Keratinocyte (primary cell): ENCODE results near the gene IKZF1.

Experiments
- EZH2 ChIP-seq: IDR thresholded peaks from one replicate; pipeline ENCODE4 v1.6.1; 2012; ENCODE audit warnings: inconsistent platforms, mild to moderate bottlenecking, low read length, moderate library complexity
- TF ChIP-seq, protein P1 (sequence below), 3 experiments: IDR thresholded peaks in 1 of 3; conservative IDR thresholded peaks in 1 of 3; optimal IDR thresholded peaks in 1 of 3; 2 replicates in 2 of 3; 3 replicates in 1 of 3; pipeline versions ENCODE3 to v1.5.1; 2011; ENCODE audit warnings: low read length in 3 of 3, mild to moderate bottlenecking in 3 of 3, moderate library complexity in 2 of 3, control low read depth in 1 of 3, inconsistent platforms in 1 of 3; ENCODE audit not compliant: insufficient read depth in 2 of 3; ENCODE audit errors: extremely low read depth in 1 of 3

DNA sequence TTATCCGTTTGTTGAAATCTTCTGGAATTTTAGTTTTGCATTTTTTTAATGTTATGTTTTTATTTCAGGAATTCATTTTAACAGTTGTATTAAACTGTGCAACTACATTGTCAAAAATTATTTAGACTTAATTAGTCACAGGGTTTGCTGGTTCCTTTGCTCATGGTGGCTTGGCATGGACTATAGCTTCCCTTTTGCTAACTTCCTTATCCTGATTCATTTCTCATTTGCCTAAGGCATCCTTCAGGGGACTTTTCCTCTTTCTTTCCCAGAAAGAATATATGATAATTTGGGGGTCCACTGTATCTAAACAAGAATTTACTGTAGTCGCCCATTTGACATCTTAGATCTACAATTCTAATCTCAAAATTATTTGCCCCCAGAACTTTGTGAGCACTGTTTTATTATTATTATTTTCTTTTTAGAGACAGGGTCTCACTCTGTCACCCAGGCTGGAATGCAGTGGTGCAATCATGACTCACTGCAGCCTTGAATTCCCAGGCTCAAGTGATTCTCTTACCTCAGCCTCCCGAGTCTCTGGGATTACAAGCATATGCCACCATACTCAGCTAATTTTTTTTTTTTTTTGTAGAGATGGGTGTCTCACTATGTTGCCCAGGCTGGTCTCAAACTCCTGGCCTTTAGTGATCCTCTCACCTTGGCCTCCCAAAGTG, 131.8 kb downstream of the IKZF1 start:
- TF ChIP-seq, protein P1, sequence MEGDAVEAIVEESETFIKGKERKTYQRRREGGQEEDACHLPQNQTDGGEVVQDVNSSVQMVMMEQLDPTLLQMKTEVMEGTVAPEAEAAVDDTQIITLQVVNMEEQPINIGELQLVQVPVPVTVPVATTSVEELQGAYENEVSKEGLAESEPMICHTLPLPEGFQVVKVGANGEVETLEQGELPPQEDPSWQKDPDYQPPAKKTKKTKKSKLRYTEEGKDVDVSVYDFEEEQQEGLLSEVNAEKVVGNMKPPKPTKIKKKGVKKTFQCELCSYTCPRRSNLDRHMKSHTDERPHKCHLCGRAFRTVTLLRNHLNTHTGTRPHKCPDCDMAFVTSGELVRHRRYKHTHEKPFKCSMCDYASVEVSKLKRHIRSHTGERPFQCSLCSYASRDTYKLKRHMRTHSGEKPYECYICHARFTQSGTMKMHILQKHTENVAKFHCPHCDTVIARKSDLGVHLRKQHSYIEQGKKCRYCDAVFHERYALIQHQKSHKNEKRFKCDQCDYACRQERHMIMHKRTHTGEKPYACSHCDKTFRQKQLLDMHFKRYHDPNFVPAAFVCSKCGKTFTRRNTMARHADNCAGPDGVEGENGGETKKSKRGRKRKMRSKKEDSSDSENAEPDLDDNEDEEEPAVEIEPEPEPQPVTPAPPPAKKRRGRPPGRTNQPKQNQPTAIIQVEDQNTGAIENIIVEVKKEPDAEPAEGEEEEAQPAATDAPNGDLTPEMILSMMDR (optimal IDR thresholded peaks at IDR 0.05 in 1 of 3, IDR thresholded peaks at IDR 0.05 in 1 of 3, conservative IDR thresholded peaks at IDR 0.05 in 1 of 3; ENCODE audit: extremely low read depth in 1 of 3, insufficient read depth in 2 of 3, low read length in 3 of 3) = no peak
- no peak for TF ChIP-seq EZH2
